ENCODE results near the gene PIK3AP1.

GRCh38 chr10:96614515-96614914, 105.8 kb downstream of the PIK3AP1 start:
- TF ChIP-seq CTCF (IDR thresholded peaks at IDR 0.05) (no peak), EZH2phosphoT487 (IDR thresholded peaks at IDR 0.05) (no peak), EZH2 (IDR thresholded peaks at IDR 0.05) (no peak)
